A549 (cell line): ENCODE results near the gene SPACA7. TPM values are rescaled to one million over a fixed set of nuclear protein-coding genes. Genes with fewer than 3 reads are reported as not detected.

Experiments
- ATAC-seq, 2 experiments: fragments of 200-7000 bp in 1 of 2; fragments of >200 bp in 1 of 2; cut with Nextera tagmentation in 1 of 2; cut with Tn5 transposase in 1 of 2; 3 replicates each; pipeline versions ENCODE4 v1.8.0 to v1.9.1; 2018 to 2020; ENCODE audit warnings: mild to moderate bottlenecking in 1 of 2, moderate library complexity in 1 of 2
- CTCF ChIA-PET: fragments of 300-600 bp; sonication (Branson Sonifier 250); formaldehyde crosslinking; extraction: SDS; loops from one replicate; lab custom pipeline; 2021; ENCODE audit warnings: antibody characterized with exemption, inconsistent platforms; lab: Yijun Ruan, JAX
- POLR2A ChIA-PET: fragments of 350-600 bp; formaldehyde crosslinking; extraction: SDS; loops from one replicate; lab custom pipeline; 2021; ENCODE audit warnings: antibody characterized with exemption, inconsistent platforms; lab: Yijun Ruan, JAX
- DNase-seq, 2 experiments: peaks; one replicate each; pipeline versions ENCODE4 v3.0.0 to v3.0.0-alpha.2; 2011 to 2016; ENCODE audit warnings: low read depth in 1 of 2, low spot score in 1 of 2
- FAIRE-seq: peaks from 2 replicates; lab custom pipeline; 2011; peaks lifted over from hg19 to GRCh38; lab: Jason Lieb, UNC
- H3K27ac ChIP-seq, 2 experiments: fragments of >200 bp; sonication (Bioruptor Twin); formaldehyde crosslinking; 3 replicates each; pipeline ENCODE4 v1.5.1; 2016 to 2017
- H3K4me1 ChIP-seq: fragments of >200 bp; sonication (Bioruptor Twin); formaldehyde crosslinking; 3 replicates; pipeline ENCODE4 v1.6.1; 2016
- H3K4me2 ChIP-seq: fragments of >200 bp; sonication (Bioruptor Twin); formaldehyde crosslinking; 3 replicates; pipeline ENCODE4 v1.6.1; 2016
- H3K4me3 ChIP-seq: fragments of >200 bp; sonication (Bioruptor Twin); formaldehyde crosslinking; 3 replicates; pipeline ENCODE4 v1.5.1; 2016
- H3K9me3 ChIP-seq: fragments of >200 bp; sonication (Bioruptor Twin); formaldehyde crosslinking; 3 replicates; pipeline ENCODE4 v1.6.1; 2016
- BHLHE40 ChIP-seq: IDR thresholded peaks from 2 replicates; pipeline ENCODE4 v1.6.1; 2012; ENCODE audit warnings: low read depth, low read length, inconsistent platforms
- CEBPB ChIP-seq, 2 experiments: fragments of >200 bp in 1 of 2; sonication (Bioruptor Twin) in 1 of 2; formaldehyde crosslinking in 1 of 2; IDR thresholded peaks; 2 replicates each; pipeline ENCODE4 v1.6.1; 2012 to 2016
- FOSB ChIP-seq: fragments of 250-450 bp; sonication (Bioruptor Pico); IDR thresholded peaks from 2 replicates; pipeline ENCODE4 v1.5.0; 2020; ENCODE audit warnings: mild to moderate bottlenecking, moderate library complexity
- GATA3 ChIP-seq: IDR thresholded peaks from 2 replicates; pipeline ENCODE4 v1.6.1; 2012; ENCODE audit warnings: borderline replicate concordance
- HDAC2 ChIP-seq: fragments of 200-600 bp; sonication (generic); IDR thresholded peaks from 2 replicates; pipeline ENCODE4 v1.6.1; 2016
- HES2 ChIP-seq: fragments of >200 bp; sonication (Bioruptor Twin); formaldehyde crosslinking; IDR thresholded peaks from 2 replicates; pipeline ENCODE4 v1.6.1; 2016
- HOXA7 ChIP-seq: fragments of 250-450 bp; sonication (Bioruptor Pico); IDR thresholded peaks from 2 replicates; pipeline ENCODE4 v1.5.0; 2020; ENCODE audit warnings: mild to moderate bottlenecking, moderate library complexity
- HOXB5 ChIP-seq: fragments of 250-450 bp; sonication (Bioruptor Pico); IDR thresholded peaks from 2 replicates; pipeline ENCODE4 v1.5.0; 2020; ENCODE audit warnings: mild to moderate bottlenecking, moderate library complexity
- JUN ChIP-seq, 2 experiments: fragments of >200 bp; sonication (Bioruptor Twin); formaldehyde crosslinking; IDR thresholded peaks; 2 replicates in 1 of 2; 3 replicates in 1 of 2; pipeline ENCODE4 v1.6.1; 2016 to 2017
- JUNB ChIP-seq: fragments of >200 bp; sonication (Bioruptor Twin); formaldehyde crosslinking; IDR thresholded peaks from 2 replicates; pipeline ENCODE4 v1.6.1; 2016
- MAX ChIP-seq: IDR thresholded peaks from 2 replicates; pipeline ENCODE4 v1.6.1; 2012
- NFE2L2 ChIP-seq: fragments of 150-350 bp; conservative IDR thresholded peaks from 2 replicates; pipeline ENCODE4 v1.6.1; 2014; ENCODE audit warnings: low read length
- RARB ChIP-seq: fragments of 250-450 bp; sonication (Bioruptor Pico); IDR thresholded peaks from 2 replicates; pipeline ENCODE4 v1.8.0; 2021; ENCODE audit warnings: mild to moderate bottlenecking, moderate library complexity
- RCOR1 ChIP-seq: fragments of 150-350 bp; IDR thresholded peaks from 2 replicates; pipeline ENCODE4 v1.6.1; 2014; ENCODE audit warnings: antibody characterized with exemption, low read length, low read depth
- SMC3 ChIP-seq: fragments of >200 bp; sonication (Bioruptor Twin); formaldehyde crosslinking; IDR thresholded peaks from 3 replicates; pipeline ENCODE4 v1.6.1; 2018; ENCODE audit warnings: inconsistent platforms
- TFCP2L1 ChIP-seq: fragments of 250-450 bp; sonication (Bioruptor Pico); IDR thresholded peaks from 2 replicates; pipeline ENCODE4 v1.5.0; 2021; ENCODE audit warnings: mild to moderate bottlenecking
- TP53 ChIP-seq: fragments of 250-450 bp; sonication (Bioruptor Pico); IDR thresholded peaks from 2 replicates; pipeline ENCODE4 v1.5.0; 2021; ENCODE audit warnings: mild to moderate bottlenecking, moderate library complexity
- ZNF302 ChIP-seq: fragments of 250-450 bp; sonication (Bioruptor Pico); IDR thresholded peaks from 2 replicates; pipeline ENCODE4 v1.9.0; 2021; ENCODE audit warnings: inconsistent platforms, mild to moderate bottlenecking, moderate library complexity
- WGBS: methylation state at CpG from one replicate; pipeline ENCODE4 v1.1.6; 2017; ENCODE audit errors: missing lambda C conversion rate; 5-methylcytosine and 5-hydroxymethylcytosine counted together
- polyA plus RNA-seq, 4 experiments: library from polyadenylated mRNA; depleted of rRNA in 3 of 4; stranded (reverse); fragments of >200 nt; fragmentation: RNase III in 1 of 4; extraction: RNeasy Plus Mini Kit Qiagen cat#74134 plus additional on column Dnase treatment in 1 of 4; gene quantifications; 2 replicates in 3 of 4; 3 replicates in 1 of 4; pipeline ENCODE4 v1.2.3, GENCODE V29; 2011 to 2017

SPACA7 gene
- polyA plus RNA-seq, 2 of the 4 experiments (the other 2 are of a cell fraction) = not detected

- no peak for TF ChIP-seq FOSB
These were observed 70.7 kb downstream of the SPACA7 start (continued) for GRCh38 chr13:112446867-112447266.

GRCh38 chr13:112447306-112447705 is 71.2 kb downstream of the SPACA7 start:
- Histone ChIP-seq H3K9me3 (no peaks in the 10 kb centered on the region), H3K4me2 (no peak overlapping the region), H3K4me3 (no peak overlapping the region), H3K27ac (no peak overlapping the region), H3K4me1 (no peaks in the 10 kb centered on the region)
- 44% methylated on average over 2 of the region's 2 CpGs for WGBS
- ChIA-PET CTCF (interaction anchor here (8.4 kb wide), 1 partner anchor 972 kb away, joined by 113 read pairs; no protein-coding TSS in a partner anchor), POLR2A (no interaction called here)
- DNase-seq = no peak
- no peak for TF ChIP-seq RARB (CRISPR knock-in tag)
- FAIRE-seq = no peak
- no peak for ATAC-seq

- ChIA-PET POLR2A (no interaction called here), CTCF (interaction anchor here (8.4 kb wide), 1 partner anchor 973 kb away, joined by 113 read pairs; no protein-coding TSS in a partner anchor)
- H3K4me1 ChIP-seq = no peaks in the 10 kb centered on the region
- ATAC-seq (no peak), DNase-seq (no peak), FAIRE-seq (no peak)
- H3K27ac ChIP-seq = no peak overlapping the region
- TF ChIP-seq MAX = no peak
- TF ChIP-seq RARB (CRISPR knock-in tag) = no peak
- TF ChIP-seq BHLHE40 = no peak
- no peak for TF ChIP-seq NFE2L2
- no peaks in the 10 kb centered on the region for H3K9me3 ChIP-seq
- WGBS = 62% methylated on average over 15 of the region's 27 CpGs
- no peak overlapping the region for H3K4me3 ChIP-seq
- no peak overlapping the region for H3K4me2 ChIP-seq
These were observed 71.8 kb downstream of the SPACA7 start for GRCh38 chr13:112447761-112448603.

- WGBS = 13% methylated on average over 10 of the region's 20 CpGs
- H3K4me2 ChIP-seq = no peak overlapping the region
- no peak overlapping the region for H3K27ac ChIP-seq
- ChIA-PET POLR2A (no interaction called here), CTCF (interaction anchor here (1.0 kb wide), 1 partner anchor 975 kb away, joined by 4 read pairs; no protein-coding TSS in a partner anchor)
- ATAC-seq (no peak), DNase-seq (no peak), FAIRE-seq (no peak)
- H3K4me1 ChIP-seq = no peaks in the 10 kb centered on the region
- H3K9me3 ChIP-seq = no peaks in the 10 kb centered on the region
- no peak overlapping the region for H3K4me3 ChIP-seq
- TF ChIP-seq GATA3 (no peak), SMC3 (no peak), HOXB5 (no peak), ZNF302 (CRISPR knock-in tag) (no peak), HES2 (no peak), HDAC2 (no peak), TFCP2L1 (CRISPR knock-in tag) (no peak), RCOR1 (no peak), TP53 (no peak), CEBPB (IDR thresholded peaks at IDR 0.05) (no peak), HOXA7 (CRISPR knock-in tag) (no peak), JUNB (no peak), JUN (IDR thresholded peaks at IDR 0.05) (no peak)
These were observed 72.7 kb downstream of the SPACA7 start for GRCh38 chr13:112448621-112449544.
